Motor neuron (in vitro differentiated cells): Measurements from ENCODE around the gene TSPAN8. TPM values are rescaled to one million over a fixed set of nuclear protein-coding genes. Genes with fewer than 3 reads are reported as not detected.

Source experiments
- ATAC-seq, 8 experiments: fragments of 200-7000 bp; cut with Tn5 transposase; replicated peaks in 6 of 8; 2 replicates each; pipeline ENCODE4 v1.8.0; 2021; ENCODE audit warnings: mild to moderate bottlenecking in 8 of 8, moderate library complexity in 8 of 8
- H3K27ac ChIP-seq, 2 donors: fragments of 250-450 bp; sonication (Bioruptor Pico); 2 replicates each; pipeline ENCODE4 v1.9.0; 2021; ENCODE audit warnings: antibody characterized with exemption in 2 of 2, mild to moderate bottlenecking in 2 of 2, moderate library complexity in 1 of 2
- H3K4me1 ChIP-seq, 2 donors: fragments of 250-450 bp; sonication (Bioruptor Pico); replicated peaks in 1 of 2; 2 replicates each; pipeline ENCODE4 v1.6.1; 2021; ENCODE audit warnings: antibody characterized with exemption in 2 of 2, mild to moderate bottlenecking in 2 of 2, moderate library complexity in 1 of 2
- H3K4me3 ChIP-seq, 5 donors: fragments of 250-450 bp; sonication (Bioruptor Pico); 2 replicates each; pipeline ENCODE4 v1.9.0; 2021; ENCODE audit warnings: antibody characterized with exemption in 5 of 5, mild to moderate bottlenecking in 5 of 5, moderate library complexity in 4 of 5
- WGBS, 10 experiments: fragments of 450-650 bp; shearing (Covaris generic); methylation state at CpG; one replicate each; pipeline ENCODE4 v1.0.0; 2022; 5-methylcytosine and 5-hydroxymethylcytosine counted together
- in situ Hi-C, 9 experiments: fragments of 400-800 bp; cut with MboI; loops; one replicate each; pipeline ENCODE4 v1.15.0; 2021; ENCODE audit warnings: low sequenced_read_pairs in 9 of 9, low pct_unique_long_range_greater_than_20kb in 2 of 9; ENCODE audit not compliant: unreplicated experiment in 9 of 9
- total RNA-seq, 8 experiments: library from RNA; unstranded; fragments of 300-600 nt; gene quantifications; 2 replicates each; pipeline versions ENCODE4 v1.2.3 to v1.2.4, GENCODE V29; 2022

Gene TSPAN8
- total RNA-seq: under 1 TPM in 3 of 8 experiments, not detected in 5; 0.11 to 0.25 (median 0.21) TPM

DNA sequence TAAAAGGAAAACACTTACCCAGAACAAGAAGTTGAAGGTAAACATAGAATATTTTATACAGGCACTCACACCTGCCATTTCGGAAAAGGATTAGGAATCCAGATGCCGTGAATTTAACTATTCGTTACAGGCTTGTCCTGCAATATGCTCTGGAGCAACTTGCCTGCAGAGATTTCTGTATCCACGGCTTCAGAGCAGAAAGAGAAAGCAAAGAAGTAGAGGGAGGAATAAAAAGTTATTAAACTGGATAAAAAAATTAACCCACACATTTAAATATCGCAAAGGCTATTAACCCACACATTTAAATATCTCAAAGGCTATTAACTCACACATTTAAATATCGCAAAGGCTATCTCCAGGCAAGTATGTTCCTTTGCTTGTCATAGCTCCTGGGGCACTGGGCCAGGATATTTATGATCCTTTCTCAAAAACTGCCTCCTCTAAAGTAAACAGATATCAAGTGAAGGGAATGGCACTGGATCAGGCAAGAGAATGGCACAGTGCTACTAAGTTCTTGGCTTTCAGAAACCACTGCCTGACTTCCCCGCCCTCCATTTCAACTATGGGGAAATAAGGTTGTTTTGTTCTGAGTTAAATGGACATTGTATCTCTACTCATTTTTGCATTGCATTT, at the start of gene TSPAN8:
Gene TSPAN8 (minus strand): TSS at position 399 of the 633 bp plus-strand sequence. CDS start 321 bp downstream, at position 78.
- WGBS, 10 experiments: 0 to 100% (median 84%) methylated on average over 2 to 7 of the region's 7 CpGs
- in situ Hi-C loops: no loop called here
- ATAC-seq: peak in 1 of 8 experiments; percentile 53

GRCh38 chr12:71201136-71201679, 43.4 kb upstream of the TSPAN8 start:
- Histone ChIP-seq H3K4me3 (no peak overlapping the region), H3K4me1 (no peaks in the 10 kb centered on the region), H3K27ac (no peak overlapping the region)
- in situ Hi-C loops: loop anchor here in 1 of 9 experiments (25.0 kb wide), 1 partner anchor 186 kb away; no protein-coding TSS in a partner anchor
- 0 to 100% (median 100%) methylated on average over 1 of the region's 1 CpG; no CpG with 5 or more reads in 3 of the 10 experiments for WGBS, 10 experiments
- no peak for ATAC-seq

More for the DNA sequence above, at the start of gene TSPAN8:
- Histone ChIP-seq H3K27ac (no peak within 1 kb of the TSS), H3K4me3 (no peak within 1 kb of the TSS), H3K4me1 (no peaks in the 10 kb centered on the region)

DNA sequence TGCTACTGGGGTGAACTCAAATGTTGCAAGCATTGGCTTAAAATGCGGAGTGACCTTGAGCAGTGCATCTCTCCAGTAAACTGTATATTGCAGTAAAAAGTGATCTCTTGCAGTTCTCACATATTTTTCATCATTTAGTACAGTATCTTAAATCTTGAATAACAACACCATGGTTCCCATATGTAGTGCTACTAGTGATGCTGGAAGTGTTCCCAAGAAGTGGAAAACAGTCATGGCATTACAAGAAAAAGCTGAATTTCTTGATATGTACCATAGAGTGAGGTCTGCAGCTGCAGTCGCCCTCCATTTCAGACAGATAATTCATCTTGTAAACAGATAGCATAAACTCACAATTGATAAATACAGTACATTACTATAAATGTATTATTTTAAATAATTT, 42.9 kb upstream of the TSPAN8 start:
- H3K4me1 ChIP-seq: no peaks in the 10 kb centered on the region
- H3K4me3 ChIP-seq: no peak overlapping the region
- in situ Hi-C loops: loop anchor here in 1 of 9 experiments (25.0 kb wide), 1 partner anchor 187 kb away; no protein-coding TSS in a partner anchor
- ATAC-seq: no peak
- WGBS, 10 experiments: 6 to 100% (median 94%) methylated on average over 1 to 2 of the region's 2 CpGs; no CpG with 5 or more reads in 1 of the 10 experiments
- H3K27ac ChIP-seq: no peak overlapping the region

GRCh38 chr12:71197460-71197859, 39.7 kb upstream of the TSPAN8 start:
- in situ Hi-C loops: no loop called here
- H3K27ac ChIP-seq: no peak overlapping the region
- H3K4me1 ChIP-seq: no peaks in the 10 kb centered on the region
- H3K4me3 ChIP-seq: no peak overlapping the region
- no peak for ATAC-seq

GRCh38 chr12:71195338-71195896, 37.6 kb upstream of the TSPAN8 start:
- in situ Hi-C loops: no loop called here
- 0 to 88% (median 20%) methylated on average over 1 to 5 of the region's 5 CpGs; no CpG with 5 or more reads in 3 of the 10 experiments for WGBS, 10 experiments
- Histone ChIP-seq H3K4me1 (no peaks in the 10 kb centered on the region), H3K27ac (no peak overlapping the region), H3K4me3 (no peak overlapping the region)
- no peak for ATAC-seq

- H3K4me1 ChIP-seq: no peaks in the 10 kb centered on the region
- ATAC-seq: peak in 1 of 8 experiments; percentile 54
- H3K27ac ChIP-seq: no peak overlapping the region
- in situ Hi-C loops: no loop called here
- no peak overlapping the region for H3K4me3 ChIP-seq
- 17 to 100% (median 77%) methylated on average over 1 to 2 of the region's 2 CpGs; no CpG with 5 or more reads in 4 of the 10 experiments for WGBS, 10 experiments
These were observed 36.9 kb upstream of the TSPAN8 start for GRCh38 chr12:71194657-71195056.

GRCh38 chr12:71193041-71193440, 35.2 kb upstream of the TSPAN8 start:
- no peaks in the 10 kb centered on the region for H3K4me1 ChIP-seq
- in situ Hi-C loops: no loop called here
- no peak overlapping the region for H3K27ac ChIP-seq
- H3K4me3 ChIP-seq: no peak overlapping the region
- 60% methylated on average over 1 of the region's 1 CpG; no CpG with 5 or more reads in 9 of the 10 experiments for WGBS, 10 experiments
- no peak for ATAC-seq

- in situ Hi-C loops: no loop called here
- ATAC-seq: no peak
- no peaks in the 10 kb centered on the region for H3K4me1 ChIP-seq
- WGBS, 10 experiments: 17 to 78% (median 42%) methylated on average over 1 to 5 of the region's 5 CpGs
- no peak overlapping the region for H3K4me3 ChIP-seq
- H3K27ac ChIP-seq: no peak overlapping the region
These were observed 33.9 kb upstream of the TSPAN8 start for GRCh38 chr12:71191509-71192196.

DNA sequence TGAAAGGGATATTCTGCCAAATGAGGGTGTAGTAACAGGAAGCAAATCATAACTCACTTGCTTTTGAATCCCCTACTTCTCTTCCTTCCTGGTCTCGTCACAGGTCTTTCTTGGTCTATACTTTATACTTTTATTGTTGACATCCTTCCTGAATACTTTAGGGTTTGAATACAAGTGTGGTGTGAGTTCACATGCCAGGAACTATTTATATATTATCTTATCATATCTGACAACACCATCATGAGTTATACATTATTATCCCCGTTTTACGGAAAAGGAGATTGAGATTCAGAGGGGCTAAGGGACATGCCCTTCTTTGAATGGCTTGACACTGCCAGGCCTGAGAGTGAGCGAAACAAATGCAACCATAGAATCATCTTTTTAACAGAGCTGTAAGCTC, 33.0 kb upstream of the TSPAN8 start:
- Histone ChIP-seq H3K4me3 (no peak overlapping the region), H3K27ac (no peak overlapping the region), H3K4me1 (no peaks in the 10 kb centered on the region)
- in situ Hi-C loops: no loop called here
- ATAC-seq: no peak
- 25 to 100% (median 64%) methylated on average over 1 to 4 of the region's 4 CpGs; no CpG with 5 or more reads in 3 of the 10 experiments for WGBS, 10 experiments

- Histone ChIP-seq H3K4me3 (no peak overlapping the region), H3K27ac (no peak overlapping the region), H3K4me1 (no peaks in the 10 kb centered on the region)
- in situ Hi-C loops: no loop called here
- no peak for ATAC-seq
- 60 to 85% (median 84%) methylated on average over 1 to 2 of the region's 3 CpGs; no CpG with 5 or more reads in 7 of the 10 experiments for WGBS, 10 experiments
These were observed 29.6 kb upstream of the TSPAN8 start for GRCh38 chr12:71187379-71187778.

GRCh38 chr12:71186571-71187288, 28.9 kb upstream of the TSPAN8 start:
- in situ Hi-C loops: no loop called here
- ATAC-seq: no peak

DNA sequence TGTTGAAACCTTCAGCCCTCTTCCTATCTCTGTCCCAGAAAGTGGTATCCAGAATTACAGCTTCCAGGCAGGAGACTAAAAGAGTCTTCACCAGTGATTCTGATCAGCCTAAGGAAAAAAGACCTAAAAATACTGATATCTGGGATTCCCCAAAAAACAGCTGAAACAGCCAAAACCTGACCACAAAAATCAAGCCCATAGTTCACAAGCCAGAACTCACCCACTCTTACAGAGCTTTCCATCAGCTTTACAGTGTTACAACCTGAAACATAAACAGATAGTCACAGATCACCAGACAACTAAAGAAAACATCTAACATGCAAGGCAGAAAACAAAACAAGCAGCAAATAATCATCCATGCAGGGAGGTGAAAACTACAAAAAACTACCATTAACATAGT, 26.0 kb upstream of the TSPAN8 start:
- no peak overlapping the region for H3K4me3 ChIP-seq
- no peak for ATAC-seq
- in situ Hi-C loops: no loop called here

More at GRCh38 chr12:71186571-71187288, 28.9 kb upstream of the TSPAN8 start:
- Histone ChIP-seq H3K4me3 (no peak overlapping the region), H3K4me1 (no peaks in the 10 kb centered on the region), H3K27ac (no peak overlapping the region)
- WGBS, 10 experiments: 20 to 91% (median 77%) methylated on average over 1 to 4 of the region's 5 CpGs; no CpG with 5 or more reads in 5 of the 10 experiments

DNA sequence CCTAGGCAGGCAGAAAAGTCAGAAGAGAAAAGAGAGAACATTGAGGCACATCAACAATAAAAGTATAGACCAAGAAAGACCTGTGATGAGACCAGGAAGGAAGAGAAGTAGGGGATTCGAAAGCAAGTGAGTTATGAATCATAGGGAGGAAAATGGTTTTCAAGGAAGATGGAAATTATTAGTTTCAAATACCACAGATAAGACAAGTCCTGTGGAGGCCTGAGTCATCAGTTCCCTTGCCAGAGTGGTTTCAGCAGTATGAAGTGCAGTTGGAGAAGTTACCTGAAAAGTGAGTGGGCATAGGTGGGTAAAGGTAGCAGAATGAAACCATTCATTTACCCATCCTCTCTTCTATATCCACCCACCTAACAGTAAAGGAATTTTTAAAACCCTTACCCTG, 25.2 kb upstream of the TSPAN8 start:
- Histone ChIP-seq H3K27ac (no peak overlapping the region), H3K4me1 (no peaks in the 10 kb centered on the region), H3K4me3 (no peak overlapping the region)
- no peak for ATAC-seq
- in situ Hi-C loops: no loop called here
- WGBS, 10 experiments: 0 to 86% (median 44%) methylated on average over 1 of the region's 1 CpG; no CpG with 5 or more reads in 2 of the 10 experiments

More for the DNA sequence above, 26.0 kb upstream of the TSPAN8 start:
- H3K27ac ChIP-seq: no peak overlapping the region
- H3K4me1 ChIP-seq: no peaks in the 10 kb centered on the region
